AG10803 (cell line): Measurements from ENCODE around the gene SAMD14.

Source experiments
- DNase-seq: peaks from one replicate; pipeline ENCODE4 v3.0.0; 2010; ENCODE audit warnings: low read depth
- H3K4me3 ChIP-seq: 2 replicates; pipeline ENCODE4 v1.5.1; 2011; ENCODE audit warnings: mild to moderate bottlenecking, low read length, control low read depth
- CTCF ChIP-seq: conservative IDR thresholded peaks from 2 replicates; pipeline ENCODE4 v1.5.1; 2011; ENCODE audit warnings: mild to moderate bottlenecking, low read length, control low read depth, inconsistent platforms

Gene SAMD14

GRCh38 chr17:50173335-50173941 is 43.5 kb upstream of the SAMD14 start:
- no peak overlapping the region for H3K4me3 ChIP-seq
- no peak for TF ChIP-seq CTCF

GRCh38 chr17:50172936-50173334 is 43.0 kb upstream of the SAMD14 start:
- TF ChIP-seq CTCF: no peak
- H3K4me3 ChIP-seq: no peak overlapping the region
- no peak for DNase-seq

More at GRCh38 chr17:50173335-50173941, 43.5 kb upstream of the SAMD14 start:
- DNase-seq: peak; percentile 91

- no peak for TF ChIP-seq CTCF
- H3K4me3 ChIP-seq: no peak overlapping the region
- no peak for DNase-seq
Measured at GRCh38 chr17:50172130-50172529, 42.2 kb upstream of the SAMD14 start.

- no peak for TF ChIP-seq CTCF
- DNase-seq: no peak
Measured at GRCh38 chr17:50171371-50172071, 41.6 kb upstream of the SAMD14 start.

GRCh38 chr17:50170662-50171370 is 40.9 kb upstream of the SAMD14 start:
- TF ChIP-seq CTCF: no peak
- no peak for DNase-seq
- no peak overlapping the region for H3K4me3 ChIP-seq

More at GRCh38 chr17:50171371-50172071, 41.6 kb upstream of the SAMD14 start:
- no peak overlapping the region for H3K4me3 ChIP-seq

GRCh38 chr17:50169881-50170459 is 40.0 kb upstream of the SAMD14 start:
- no peak for TF ChIP-seq CTCF
- H3K4me3 ChIP-seq: no peak overlapping the region
- DNase-seq: no peak
